ENCODE measurements around the gene SLC29A3.

DNA sequence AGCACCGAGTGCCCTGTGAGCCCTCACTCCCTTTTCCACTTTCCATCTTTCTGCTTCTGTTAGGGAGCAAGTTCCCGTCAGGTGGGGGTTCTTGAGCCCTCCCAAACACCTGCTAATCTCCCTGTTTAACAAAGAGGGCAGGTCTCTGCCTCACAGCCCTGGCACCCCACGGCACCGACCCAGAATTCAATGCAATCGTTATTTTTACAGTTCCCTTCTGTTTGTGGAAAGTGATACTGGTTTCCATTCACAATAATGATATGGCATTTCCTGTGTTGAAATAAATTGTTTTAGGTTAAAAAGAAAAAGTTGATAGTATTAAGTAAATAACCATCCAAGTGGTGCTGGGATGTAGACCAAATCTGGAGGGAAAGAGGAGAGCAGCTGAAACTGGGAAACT, 38.8 kb upstream of the SLC29A3 start:
- TF ChIP-seq, protein P1, sequence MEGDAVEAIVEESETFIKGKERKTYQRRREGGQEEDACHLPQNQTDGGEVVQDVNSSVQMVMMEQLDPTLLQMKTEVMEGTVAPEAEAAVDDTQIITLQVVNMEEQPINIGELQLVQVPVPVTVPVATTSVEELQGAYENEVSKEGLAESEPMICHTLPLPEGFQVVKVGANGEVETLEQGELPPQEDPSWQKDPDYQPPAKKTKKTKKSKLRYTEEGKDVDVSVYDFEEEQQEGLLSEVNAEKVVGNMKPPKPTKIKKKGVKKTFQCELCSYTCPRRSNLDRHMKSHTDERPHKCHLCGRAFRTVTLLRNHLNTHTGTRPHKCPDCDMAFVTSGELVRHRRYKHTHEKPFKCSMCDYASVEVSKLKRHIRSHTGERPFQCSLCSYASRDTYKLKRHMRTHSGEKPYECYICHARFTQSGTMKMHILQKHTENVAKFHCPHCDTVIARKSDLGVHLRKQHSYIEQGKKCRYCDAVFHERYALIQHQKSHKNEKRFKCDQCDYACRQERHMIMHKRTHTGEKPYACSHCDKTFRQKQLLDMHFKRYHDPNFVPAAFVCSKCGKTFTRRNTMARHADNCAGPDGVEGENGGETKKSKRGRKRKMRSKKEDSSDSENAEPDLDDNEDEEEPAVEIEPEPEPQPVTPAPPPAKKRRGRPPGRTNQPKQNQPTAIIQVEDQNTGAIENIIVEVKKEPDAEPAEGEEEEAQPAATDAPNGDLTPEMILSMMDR (conservative IDR thresholded peaks at IDR 0.05; ENCODE audit: low read depth in 2 of 2): no peak
- TF ChIP-seq EZH2 (IDR thresholded peaks at IDR 0.05; ENCODE audit: low read depth, unreplicated experiment) (no peak), JUNB (IDR thresholded peaks at IDR 0.05; ENCODE audit: unreplicated experiment) (no peak), ETS1 (IDR thresholded peaks at IDR 0.05) (no peak)
- TF ChIP-seq, protein P2, sequence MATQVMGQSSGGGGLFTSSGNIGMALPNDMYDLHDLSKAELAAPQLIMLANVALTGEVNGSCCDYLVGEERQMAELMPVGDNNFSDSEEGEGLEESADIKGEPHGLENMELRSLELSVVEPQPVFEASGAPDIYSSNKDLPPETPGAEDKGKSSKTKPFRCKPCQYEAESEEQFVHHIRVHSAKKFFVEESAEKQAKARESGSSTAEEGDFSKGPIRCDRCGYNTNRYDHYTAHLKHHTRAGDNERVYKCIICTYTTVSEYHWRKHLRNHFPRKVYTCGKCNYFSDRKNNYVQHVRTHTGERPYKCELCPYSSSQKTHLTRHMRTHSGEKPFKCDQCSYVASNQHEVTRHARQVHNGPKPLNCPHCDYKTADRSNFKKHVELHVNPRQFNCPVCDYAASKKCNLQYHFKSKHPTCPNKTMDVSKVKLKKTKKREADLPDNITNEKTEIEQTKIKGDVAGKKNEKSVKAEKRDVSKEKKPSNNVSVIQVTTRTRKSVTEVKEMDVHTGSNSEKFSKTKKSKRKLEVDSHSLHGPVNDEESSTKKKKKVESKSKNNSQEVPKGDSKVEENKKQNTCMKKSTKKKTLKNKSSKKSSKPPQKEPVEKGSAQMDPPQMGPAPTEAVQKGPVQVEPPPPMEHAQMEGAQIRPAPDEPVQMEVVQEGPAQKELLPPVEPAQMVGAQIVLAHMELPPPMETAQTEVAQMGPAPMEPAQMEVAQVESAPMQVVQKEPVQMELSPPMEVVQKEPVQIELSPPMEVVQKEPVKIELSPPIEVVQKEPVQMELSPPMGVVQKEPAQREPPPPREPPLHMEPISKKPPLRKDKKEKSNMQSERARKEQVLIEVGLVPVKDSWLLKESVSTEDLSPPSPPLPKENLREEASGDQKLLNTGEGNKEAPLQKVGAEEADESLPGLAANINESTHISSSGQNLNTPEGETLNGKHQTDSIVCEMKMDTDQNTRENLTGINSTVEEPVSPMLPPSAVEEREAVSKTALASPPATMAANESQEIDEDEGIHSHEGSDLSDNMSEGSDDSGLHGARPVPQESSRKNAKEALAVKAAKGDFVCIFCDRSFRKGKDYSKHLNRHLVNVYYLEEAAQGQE (IDR thresholded peaks at IDR 0.05; ENCODE audit: unreplicated experiment): no peak

All from GM23338 (cell line).